ENCODE results near the gene WDR31. TPM values are rescaled to one million over a fixed set of nuclear protein-coding genes. Genes with fewer than 3 reads are reported as not detected.

The WDR31 gene
- total and polyA plus RNA-seq, 2 of the 4 experiments (the other 2 are of a cell fraction): 0.29 to 0.36 TPM

- Histone ChIP-seq H3K36me3 (ENCODE audit: control insufficient read depth, insufficient read depth, low read length) (peaks cover 9% of the 10 kb centered on the region; the same call in 1 of the 2 replicates), H3K14ac (replicated peaks; ENCODE audit: low read depth, low read length) (no peak overlapping the region), H3K4me2 (ENCODE audit: low read depth, low read length) (no peak overlapping the region), H2AFZ (replicated peaks; ENCODE audit: low read length, poor library complexity) (no peak overlapping the region), H3K27ac (ENCODE audit: insufficient read depth, low read length) (no peak overlapping the region), H4K91ac (ENCODE audit: insufficient read depth, low read depth, low read length) (no peak overlapping the region), H3K4ac (ENCODE audit: low read depth, low read length) (no peak overlapping the region), H4K5ac (ENCODE audit: low read depth, low read length) (no peak overlapping the region), H3K23ac (ENCODE audit: low read depth, low read length) (no peak overlapping the region), H3K4me3 (ENCODE audit: insufficient read depth, low read depth, low read length) (no peak overlapping the region), H4K20me1 (ENCODE audit: insufficient read depth, low read length) (no peaks in the 10 kb centered on the region), H3K56ac (ENCODE audit: extremely low read depth, insufficient read depth, low read length) (no peak overlapping the region), H4K8ac (ENCODE audit: low read depth in 2 of 2, low read length in 2 of 2) (no peak overlapping the region), H2BK120ac (ENCODE audit: low read depth, low read length) (no peak overlapping the region), H2AK9ac (replicated peaks; ENCODE audit: low read depth, low read length, poor library complexity) (no peak overlapping the region), H3K18ac (ENCODE audit: low read depth, low read length) (no peak overlapping the region), H2BK5ac (ENCODE audit: low read depth, low read length, poor library complexity, severe bottlenecking) (no peak overlapping the region), H2AK5ac (ENCODE audit: low read depth, low read length) (no peak overlapping the region), H2BK15ac (ENCODE audit: low read depth, low read length) (no peak overlapping the region), H3K9ac (ENCODE audit: low read depth, low read length) (no peak overlapping the region), H3K9me1 (ENCODE audit: insufficient read depth, low read length) (no peaks in the 10 kb centered on the region), H3K79me1 (ENCODE audit: low read depth in 1 of 2, low read length in 2 of 2) (no peaks in the 10 kb centered on the region), H3K4me1 (ENCODE audit: control insufficient read depth, insufficient read depth, low read length) (no peaks in the 10 kb centered on the region), H3K9me3 (ENCODE audit: control insufficient read depth, insufficient read depth, low read length) (no peaks in the 10 kb centered on the region), H2BK20ac (ENCODE audit: low read depth, low read length) (no peak overlapping the region), H3K27me3 (ENCODE audit: control insufficient read depth, insufficient read depth, low read length) (peaks cover 11% of the 10 kb centered on the region; the same call in 1 of the 2 replicates)
- POLR2A ChIA-PET (ENCODE audit: unreplicated experiment): no interaction called here
- intact Hi-C loops (cut with micrococcal nuclease): no loop called here
- in situ Hi-C loops (cut with MboI; ENCODE audit: low sequenced_read_pairs): no loop called here
- CTCF ChIA-PET: no interaction called here
- 97% methylated on average over 7 of the region's 13 CpGs; no CpG with 5 or more reads in 1 of the 2 experiments for WGBS, 2 experiments (ENCODE audit: extremely low coverage in 2 of 2, insufficient read length in 1 of 2)
- no peak for DNase-seq
- no TSS peak for BruUV-seq (replicated peaks)
- dilution Hi-C loops (cut with HindIII; ENCODE audit: low sequenced_read_pairs, unreplicated experiment): no loop called here
- TF ChIP-seq RFX5 (IDR thresholded peaks at IDR 0.05; ENCODE audit: low read depth, low read length) (no peak), MAZ (IDR thresholded peaks at IDR 0.05; ENCODE audit: borderline replicate concordance, low read depth, low read length) (no peak), USF2 (IDR thresholded peaks at IDR 0.05; ENCODE audit: low read depth, low read length) (no peak), CHD1 (IDR thresholded peaks at IDR 0.05; ENCODE audit: low read depth, low read length) (no peak), RCOR1 (IDR thresholded peaks at IDR 0.05; ENCODE audit: insufficient replicate concordance, low read length) (no peak), POLR2A (IDR thresholded peaks at IDR 0.05; ENCODE audit: low read depth, low read length) (no peak), BHLHE40 (IDR thresholded peaks at IDR 0.05; ENCODE audit: low read depth, low read length) (no peak), RAD21 (IDR thresholded peaks at IDR 0.05; ENCODE audit: low read length) (no peak), SMC3 (IDR thresholded peaks at IDR 0.05; ENCODE audit: low read depth, low read length) (no peak)
- ATAC-seq (ENCODE audit: low read depth): no peak
Observed at GRCh38 chr9:113368982-113369854, 29.1 kb upstream of the WDR31 start.

Measured in IMR-90 (cell line).